CD4-positive, CD25-positive, alpha-beta regulatory T cell (primary cell): ENCODE results near the gene SPPL3. TPM values are rescaled to one million over a fixed set of nuclear protein-coding genes. Genes with fewer than 3 reads are reported as not detected.

Experiments
- ATAC-seq, 2 donors: fragments of 150-1000 bp; cut with Tn5 transposase; one replicate each; pipeline ENCODE4 v1.10.0; 2021; ENCODE audit warnings: low read depth in 2 of 2, moderate number of reproducible peaks in 2 of 2, moderate library complexity in 1 of 2
- DNase-seq, 3 donors: peaks; one replicate each; pipeline versions ENCODE4 v3.0.0 to v3.0.0-alpha.2; 2012 to 2022; ENCODE audit warnings: mixed read lengths in 1 of 3
- H3K27ac ChIP-seq: one replicate; pipeline ENCODE4 v1.7.0; 2013; ENCODE audit warnings: mild to moderate bottlenecking, low read length; ENCODE audit not compliant: insufficient read depth, poor library complexity, severe bottlenecking
- H3K27me3 ChIP-seq: one replicate; pipeline ENCODE4 v1.7.0; 2013; ENCODE audit warnings: low read length; ENCODE audit not compliant: control insufficient read depth, insufficient read depth
- H3K36me3 ChIP-seq: one replicate; pipeline ENCODE4 v1.7.0; 2013; ENCODE audit warnings: mild to moderate bottlenecking, low read length, moderate library complexity; ENCODE audit not compliant: control insufficient read depth, insufficient read depth
- H3K4me1 ChIP-seq: 2 replicates; pipeline ENCODE4 v1.7.0; 2013; ENCODE audit warnings: mild to moderate bottlenecking, low read length; ENCODE audit not compliant: insufficient read depth, control insufficient read depth, poor library complexity, severe bottlenecking
- H3K4me3 ChIP-seq: one replicate; pipeline ENCODE4 v1.7.0; 2013; ENCODE audit warnings: low read depth, mild to moderate bottlenecking, low read length, moderate library complexity
- H3K9me3 ChIP-seq, 2 experiments: 1 replicate in 1 of 2; 2 replicates in 1 of 2; pipeline ENCODE4 v1.7.0; 2013; ENCODE audit warnings: low read length in 2 of 2, mild to moderate bottlenecking in 1 of 2, moderate library complexity in 1 of 2; ENCODE audit not compliant: control insufficient read depth in 2 of 2
- H3K27ac Mint-ChIP-seq, 3 donors: one replicate each; pipeline ENCODE4 v1.8.0; 2020 to 2022; ENCODE audit warnings: mild to moderate bottlenecking in 3 of 3, mixed read lengths in 3 of 3, moderate library complexity in 2 of 3
- H3K27me3 Mint-ChIP-seq: one replicate; pipeline ENCODE4 v1.8.0; 2022; ENCODE audit warnings: mild to moderate bottlenecking, mixed read lengths
- H3K36me3 Mint-ChIP-seq: one replicate; pipeline ENCODE4 v1.8.0; 2020; ENCODE audit warnings: mixed read lengths
- H3K4me1 Mint-ChIP-seq, 4 donors: one replicate each; pipeline ENCODE4 v1.8.0; 2020 to 2022; ENCODE audit warnings: mixed read lengths in 4 of 4, mild to moderate bottlenecking in 1 of 4
- H3K4me3 Mint-ChIP-seq, 4 donors: one replicate each; pipeline ENCODE4 v1.8.0; 2020 to 2022; ENCODE audit warnings: mild to moderate bottlenecking in 4 of 4, mixed read lengths in 4 of 4, moderate library complexity in 3 of 4
- H3K9me3 Mint-ChIP-seq, 7 donors: one replicate each; pipeline ENCODE4 v1.8.0; 2020 to 2022; ENCODE audit warnings: mixed read lengths in 7 of 7, mild to moderate bottlenecking in 3 of 7, moderate library complexity in 2 of 7
- polyA plus RNA-seq, 4 donors: library from polyadenylated mRNA; unstranded; fragments of 300-500 nt; fragmentation: Illumina TruSeq; gene quantifications; one replicate each; pipeline ENCODE4 v1.2.3, GENCODE V29; 2021
- total RNA-seq: library from RNA; stranded (reverse); gene quantifications from one replicate; pipeline ENCODE4 v1.2.3, GENCODE V29; 2022

SPPL3 gene
- total and polyA plus RNA-seq, 5 donors from 2014 or later = 15.5 to 46.7 (median 24.0) TPM

GRCh38 chr12:120825337-120825736 is 78.8 kb downstream of the SPPL3 start:
- Mint-ChIP-seq H3K4me3 (no peak overlapping the region), H3K36me3 (no peaks in the 10 kb centered on the region), H3K27ac (peak overlapping the region in 2 of 3 donors; percentile 40 to 49), H3K9me3 (no peaks in the 10 kb centered on the region), H3K4me1 (peaks cover 28 to 69% (median 37%) of the 10 kb centered on the region in 4 donors), H3K27me3 (no peaks in the 10 kb centered on the region)
- H3K36me3 ChIP-seq = no peaks in the 10 kb centered on the region
- H3K4me3 ChIP-seq = no peak overlapping the region
- peaks cover 11% of the 10 kb centered on the region for H3K4me1 ChIP-seq
- no peaks in the 10 kb centered on the region for H3K9me3 ChIP-seq
- no peak for ATAC-seq
- H3K27me3 ChIP-seq = no peaks in the 10 kb centered on the region
- no peak overlapping the region for H3K27ac ChIP-seq
- DNase-seq = no peak

- Histone ChIP-seq H3K36me3 (no peaks in the 10 kb centered on the region), H3K4me1 (peaks cover 11% of the 10 kb centered on the region), H3K27me3 (no peaks in the 10 kb centered on the region), H3K27ac (no peak overlapping the region), H3K9me3 (no peaks in the 10 kb centered on the region), H3K4me3 (no peak overlapping the region)
- Mint-ChIP-seq H3K27ac (peak overlapping the region in 2 of 3 donors; percentile 2 to 8), H3K4me1 (peaks cover 32 to 57% (median 43%) of the 10 kb centered on the region in 4 donors), H3K27me3 (no peaks in the 10 kb centered on the region), H3K36me3 (no peaks in the 10 kb centered on the region), H3K9me3 (no peaks in the 10 kb centered on the region), H3K4me3 (no peak overlapping the region)
- no peak for ATAC-seq
- DNase-seq = no peak
These were observed 81.2 kb downstream of the SPPL3 start for GRCh38 chr12:120822832-120823503.

- H3K36me3 Mint-ChIP-seq = no peaks in the 10 kb centered on the region
- Histone ChIP-seq H3K27me3 (no peaks in the 10 kb centered on the region), H3K36me3 (no peaks in the 10 kb centered on the region), H3K27ac (no peak overlapping the region), H3K4me1 (peaks cover 5% of the 10 kb centered on the region), H3K9me3 (no peaks in the 10 kb centered on the region), H3K4me3 (no peak overlapping the region)
- H3K27ac Mint-ChIP-seq = peak overlapping the region in 1 of 3 donors; percentile 50
- H3K27me3 Mint-ChIP-seq = no peaks in the 10 kb centered on the region
- ATAC-seq (no peak), DNase-seq (no peak)
- peaks cover 39 to 56% (median 48%) of the 10 kb centered on the region in 4 donors for H3K4me1 Mint-ChIP-seq
- H3K9me3 Mint-ChIP-seq = no peaks in the 10 kb centered on the region
- no peak overlapping the region for H3K4me3 Mint-ChIP-seq
These were observed 82.3 kb downstream of the SPPL3 start for GRCh38 chr12:120821878-120822277.

- H3K27me3 ChIP-seq = no peaks in the 10 kb centered on the region
- Mint-ChIP-seq H3K4me1 (peaks cover 34 to 59% (median 45%) of the 10 kb centered on the region in 4 donors), H3K4me3 (peak overlapping the region in 3 of 4 donors; percentile 3 to 47 (median 45)), H3K36me3 (no peaks in the 10 kb centered on the region), H3K27ac (peak overlapping the region in 1 of 3 donors; percentile 14), H3K9me3 (no peaks in the 10 kb centered on the region), H3K27me3 (no peaks in the 10 kb centered on the region)
- ATAC-seq = no peak
- peaks cover 5% of the 10 kb centered on the region for H3K4me1 ChIP-seq
- no peaks in the 10 kb centered on the region for H3K9me3 ChIP-seq
- H3K36me3 ChIP-seq = no peaks in the 10 kb centered on the region
- peak in 1 of 3 donors; percentile 30 for DNase-seq
- no peak overlapping the region for H3K4me3 ChIP-seq
- H3K27ac ChIP-seq = no peak overlapping the region
These were observed 83.2 kb downstream of the SPPL3 start for GRCh38 chr12:120820884-120821510.

GRCh38 chr12:120818416-120818815 is 85.7 kb downstream of the SPPL3 start:
- H3K9me3 ChIP-seq = no peaks in the 10 kb centered on the region
- H3K4me3 Mint-ChIP-seq = no peak overlapping the region
- H3K36me3 ChIP-seq = no peaks in the 10 kb centered on the region
- no peak overlapping the region for H3K27ac Mint-ChIP-seq
- H3K27me3 ChIP-seq = no peaks in the 10 kb centered on the region
- H3K4me3 ChIP-seq = no peak overlapping the region
- H3K36me3 Mint-ChIP-seq = no peaks in the 10 kb centered on the region
- ATAC-seq (no peak), DNase-seq (no peak)
- no peaks in the 10 kb centered on the region for H3K27me3 Mint-ChIP-seq
- H3K4me1 Mint-ChIP-seq = peaks cover 30 to 58% (median 43%) of the 10 kb centered on the region in 4 donors
- no peaks in the 10 kb centered on the region for H3K9me3 Mint-ChIP-seq
- H3K4me1 ChIP-seq = peaks cover 5% of the 10 kb centered on the region
- no peak overlapping the region for H3K27ac ChIP-seq

- Histone ChIP-seq H3K27ac (no peak overlapping the region), H3K27me3 (no peaks in the 10 kb centered on the region), H3K4me3 (no peak overlapping the region), H3K36me3 (no peaks in the 10 kb centered on the region), H3K9me3 (no peaks in the 10 kb centered on the region), H3K4me1 (peaks cover 5% of the 10 kb centered on the region)
- no peaks in the 10 kb centered on the region for H3K36me3 Mint-ChIP-seq
- H3K27me3 Mint-ChIP-seq = no peaks in the 10 kb centered on the region
- no peaks in the 10 kb centered on the region for H3K9me3 Mint-ChIP-seq
- ATAC-seq = no peak
- no peak overlapping the region for H3K4me3 Mint-ChIP-seq
- peaks cover 24 to 55% (median 41%) of the 10 kb centered on the region in 4 donors for H3K4me1 Mint-ChIP-seq
- DNase-seq = no peak
- H3K27ac Mint-ChIP-seq = peak overlapping the region in 1 of 3 donors; percentile 2
These were observed 86.4 kb downstream of the SPPL3 start for GRCh38 chr12:120817559-120818330.

GRCh38 chr12:120816363-120816762 is 87.8 kb downstream of the SPPL3 start:
- Mint-ChIP-seq H3K4me1 (peaks cover 29 to 50% (median 42%) of the 10 kb centered on the region in 4 donors), H3K36me3 (no peaks in the 10 kb centered on the region), H3K4me3 (no peak overlapping the region), H3K9me3 (peaks cover 0 to 1% (median 0%) of the 10 kb centered on the region in 7 donors), H3K27ac (no peak overlapping the region), H3K27me3 (no peaks in the 10 kb centered on the region)
- no peak overlapping the region for H3K27ac ChIP-seq
- H3K4me3 ChIP-seq = no peak overlapping the region
- no peaks in the 10 kb centered on the region for H3K9me3 ChIP-seq
- peaks cover 4% of the 10 kb centered on the region for H3K4me1 ChIP-seq
- ATAC-seq (no peak), DNase-seq (no peak)
- no peaks in the 10 kb centered on the region for H3K27me3 ChIP-seq
- H3K36me3 ChIP-seq = no peaks in the 10 kb centered on the region
